RWPE1 (cell line): ENCODE data around the gene LURAP1L.

Experiments used
- CTCF ChIA-PET: fragments of 350-600 bp; sonication (Branson Sonifier 250); formaldehyde crosslinking; extraction: SDS; loops from one replicate; lab custom pipeline; 2021; lab: Yijun Ruan, JAX
- POLR2A ChIA-PET: fragments of 400-600 bp; formaldehyde crosslinking; extraction: SDS; loops from one replicate; lab custom pipeline; 2020; ENCODE audit warnings: antibody characterized with exemption; ENCODE audit not compliant: low non-redundant PET; lab: Yijun Ruan, JAX
- DNase-seq: peaks from one replicate; pipeline ENCODE4 v3.0.0; 2012; ENCODE audit warnings: low spot score
- H3K27ac ChIP-seq: fragments of 450-650 bp; 2 replicates; pipeline ENCODE4 v1.5.1; 2017
- TF ChIP-seq, protein P1 (sequence below): fragments of 450-650 bp; conservative IDR thresholded peaks from 2 replicates; pipeline ENCODE4 v1.5.1; 2017; ENCODE audit warnings: low read depth, mild to moderate bottlenecking

Gene LURAP1L

DNA sequence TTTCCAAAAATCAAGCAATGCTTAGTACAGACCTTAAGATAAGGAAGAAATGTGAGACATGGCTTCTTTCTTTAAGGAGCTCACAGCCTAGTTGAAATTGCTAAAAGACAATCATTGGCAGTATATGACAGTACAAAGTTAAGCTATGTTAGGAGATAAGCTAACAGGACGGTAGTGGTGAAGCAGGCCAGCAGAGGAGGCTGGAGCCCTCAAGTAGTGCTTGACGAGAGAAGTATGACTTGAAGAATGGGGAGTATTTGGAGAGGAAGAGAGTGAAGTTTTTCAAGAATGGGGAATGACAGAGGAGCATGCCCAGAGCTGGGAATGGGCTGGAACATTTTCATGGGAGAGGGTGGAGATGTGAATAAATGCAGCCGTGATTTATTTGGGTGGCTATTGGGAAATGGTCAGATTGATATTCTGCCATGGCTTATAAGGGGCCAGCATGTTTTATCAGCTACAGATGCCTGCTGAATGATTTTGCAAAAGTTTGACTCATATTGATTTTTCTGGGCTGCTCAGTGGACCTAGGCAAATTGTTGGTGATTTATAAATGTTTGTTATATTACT, 43.7 kb downstream of the LURAP1L start:
- TF ChIP-seq, protein P1, sequence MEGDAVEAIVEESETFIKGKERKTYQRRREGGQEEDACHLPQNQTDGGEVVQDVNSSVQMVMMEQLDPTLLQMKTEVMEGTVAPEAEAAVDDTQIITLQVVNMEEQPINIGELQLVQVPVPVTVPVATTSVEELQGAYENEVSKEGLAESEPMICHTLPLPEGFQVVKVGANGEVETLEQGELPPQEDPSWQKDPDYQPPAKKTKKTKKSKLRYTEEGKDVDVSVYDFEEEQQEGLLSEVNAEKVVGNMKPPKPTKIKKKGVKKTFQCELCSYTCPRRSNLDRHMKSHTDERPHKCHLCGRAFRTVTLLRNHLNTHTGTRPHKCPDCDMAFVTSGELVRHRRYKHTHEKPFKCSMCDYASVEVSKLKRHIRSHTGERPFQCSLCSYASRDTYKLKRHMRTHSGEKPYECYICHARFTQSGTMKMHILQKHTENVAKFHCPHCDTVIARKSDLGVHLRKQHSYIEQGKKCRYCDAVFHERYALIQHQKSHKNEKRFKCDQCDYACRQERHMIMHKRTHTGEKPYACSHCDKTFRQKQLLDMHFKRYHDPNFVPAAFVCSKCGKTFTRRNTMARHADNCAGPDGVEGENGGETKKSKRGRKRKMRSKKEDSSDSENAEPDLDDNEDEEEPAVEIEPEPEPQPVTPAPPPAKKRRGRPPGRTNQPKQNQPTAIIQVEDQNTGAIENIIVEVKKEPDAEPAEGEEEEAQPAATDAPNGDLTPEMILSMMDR, result no peak
- DNase-seq, result no peak
- H3K27ac ChIP-seq, result no peak overlapping the region
- POLR2A ChIA-PET, result no interaction called here
- CTCF ChIA-PET, result interaction anchor here (0.7 to 1.0 kb wide), 2 partner anchors 64 to 95 kb away, joined by 4 to 5 read pairs; no protein-coding TSS in a partner anchor

DNA sequence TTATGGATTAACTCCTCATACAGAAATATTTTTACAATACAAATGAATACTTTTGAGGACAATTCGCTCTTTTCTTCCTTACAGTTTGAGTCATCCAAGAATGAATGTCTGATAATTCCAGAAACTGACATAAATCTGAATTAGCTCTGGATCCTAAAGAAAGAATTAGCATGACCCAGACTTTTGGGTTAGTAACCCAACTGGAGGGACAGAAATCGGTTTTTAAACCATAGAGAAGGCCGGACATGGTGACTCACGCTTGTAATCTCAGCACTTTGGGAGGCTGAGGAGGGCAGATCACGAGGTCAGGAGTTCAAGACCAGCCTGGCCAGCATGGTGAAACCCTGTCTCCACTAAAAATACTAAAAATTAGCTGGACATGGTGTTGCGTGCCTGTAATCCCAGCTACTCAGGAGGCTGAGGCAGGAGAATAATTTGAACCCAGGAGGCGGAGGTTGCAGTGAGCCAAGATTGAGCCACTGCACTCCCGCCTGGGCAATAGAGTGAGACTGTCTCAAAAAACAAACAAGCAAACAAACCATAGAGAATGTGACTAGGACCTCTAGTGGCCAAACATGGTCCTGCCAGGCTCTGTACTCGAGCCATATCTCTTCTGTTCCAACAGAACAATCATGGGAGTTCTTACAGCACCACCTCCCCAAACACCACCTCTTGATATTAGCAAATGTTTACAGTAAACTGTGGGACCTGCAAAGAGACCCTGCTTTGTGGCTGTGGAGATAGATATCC, 44.8 kb downstream of the LURAP1L start:
- POLR2A ChIA-PET, result no interaction called here
- DNase-seq, result no peak
- TF ChIP-seq, protein P1, result peak; percentile 41
- CTCF ChIA-PET, result interaction anchor here (0.6 kb wide), 1 partner anchor 100 kb away, joined by 3 read pairs; no protein-coding TSS in a partner anchor
- no peak overlapping the region for H3K27ac ChIP-seq

DNA sequence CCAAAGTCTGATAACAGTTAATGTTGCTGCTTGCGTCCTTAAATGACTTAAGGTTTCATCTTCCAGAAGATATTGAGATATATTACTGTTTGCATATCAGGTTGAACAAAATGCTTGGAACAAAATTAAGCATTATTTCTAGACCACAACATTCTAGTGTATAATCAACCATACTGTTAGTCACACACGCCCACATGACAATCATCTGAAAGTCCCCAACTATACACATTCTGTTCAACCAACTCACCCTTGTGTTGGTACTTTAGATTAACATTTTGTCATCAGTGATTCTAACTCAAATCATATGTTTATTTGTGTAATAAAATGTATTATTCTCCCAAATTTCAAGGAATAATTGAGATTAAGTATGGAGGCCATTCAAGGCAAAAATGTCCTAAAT, 47.3 kb downstream of the LURAP1L start:
- no peak overlapping the region for H3K27ac ChIP-seq
- POLR2A ChIA-PET, result no interaction called here
- DNase-seq, result no peak
- CTCF ChIA-PET, result interaction anchor here (0.7 kb wide), 1 partner anchor 1200 kb away, joined by 3 read pairs; no protein-coding TSS in a partner anchor
- TF ChIP-seq, protein P1, result no peak

DNA sequence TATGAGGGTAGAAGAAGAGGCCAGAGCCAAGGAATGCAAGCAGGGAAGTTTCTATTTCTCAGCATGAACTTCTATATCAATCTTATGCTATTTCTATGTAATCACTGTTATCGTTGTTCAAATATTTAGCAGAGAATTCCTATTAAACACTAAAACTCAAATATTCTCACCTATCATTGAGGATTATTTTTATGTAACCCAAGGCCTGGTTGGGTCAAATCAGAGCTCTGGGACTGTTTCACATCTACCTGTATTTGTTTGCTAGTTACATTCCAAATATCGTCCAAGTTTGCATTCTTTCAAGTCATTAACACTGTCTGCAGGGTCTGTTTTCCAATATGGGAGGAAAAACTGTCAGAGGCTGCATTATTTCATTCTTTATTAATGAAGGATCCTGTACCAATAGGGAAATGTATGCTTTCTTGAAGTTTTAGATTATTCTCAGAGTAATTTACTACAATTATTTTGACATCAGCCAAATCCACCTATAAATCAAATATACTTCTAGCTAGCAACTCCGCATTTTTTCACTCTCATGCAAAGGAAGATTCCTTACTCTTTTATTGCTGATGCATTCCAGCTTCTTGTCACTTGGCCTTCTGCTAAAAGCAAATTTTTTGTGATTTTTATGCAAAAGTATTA, 52.2 kb downstream of the LURAP1L start:
- POLR2A ChIA-PET, result no interaction called here
- H3K27ac ChIP-seq, result no peak overlapping the region
- CTCF ChIA-PET, result interaction anchor here (0.6 kb wide), 1 partner anchor 53 kb away, joined by 5 read pairs; no protein-coding TSS in a partner anchor
- TF ChIP-seq, protein P1, result no peak
- DNase-seq, result no peak

DNA sequence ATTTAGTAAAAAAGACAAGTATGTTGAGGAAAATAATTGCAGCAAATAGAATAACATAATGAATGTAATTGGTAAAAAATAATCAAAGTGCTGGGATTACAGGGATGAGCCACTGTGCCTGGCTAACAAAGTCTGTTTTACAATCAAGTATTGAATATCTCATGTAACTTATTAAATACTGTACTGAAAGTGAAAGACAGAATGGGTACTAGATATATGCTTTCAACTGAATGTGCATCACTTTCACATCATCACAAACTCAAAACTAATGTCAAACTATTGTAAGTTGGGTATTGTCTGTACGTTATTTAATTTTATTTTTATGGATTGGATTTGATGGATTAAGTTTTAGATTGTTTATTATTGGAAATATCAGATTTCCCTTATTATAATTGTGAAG, 58.9 kb downstream of the LURAP1L start:
- ChIA-PET POLR2A (no interaction called here), CTCF (no interaction called here)
- no peak for DNase-seq
- H3K27ac ChIP-seq, result no peak overlapping the region
- TF ChIP-seq, protein P1, result no peak

DNA sequence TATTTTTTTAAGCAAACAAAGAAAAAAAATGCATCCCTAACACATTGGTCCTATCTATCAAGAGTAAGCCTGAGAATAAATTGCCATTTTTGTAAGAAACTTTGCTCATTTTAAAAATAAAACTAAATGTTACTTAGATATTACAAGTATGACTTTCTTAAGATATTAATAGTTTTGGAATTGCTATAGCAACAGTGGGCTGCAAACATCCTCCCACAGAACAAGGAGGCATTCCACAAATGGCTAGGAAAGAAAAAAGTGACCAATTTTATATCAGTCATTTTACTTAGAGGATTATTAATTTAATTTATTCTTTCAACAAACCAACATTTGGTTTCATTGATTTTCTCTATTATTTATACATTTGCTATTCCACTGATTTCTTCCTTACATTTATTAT, 63.7 kb downstream of the LURAP1L start:
- CTCF ChIA-PET, result no interaction called here
- POLR2A ChIA-PET, result no interaction called here

More for the DNA sequence above, 63.7 kb downstream of the LURAP1L start:
- H3K27ac ChIP-seq, result no peak overlapping the region
- no peak for DNase-seq
- TF ChIP-seq, protein P1, result no peak
